DMS153 (cell line): ENCODE results near the gene HNRNPC.
"Not testable (repeated sequence)": the region's sequence is repeated elsewhere in the genome, so short reads cannot be mapped to it uniquely, and the experiment has no call there.

Source experiments
- DNase-seq: peaks from one replicate; lab custom pipeline; 2025; lab: John Stamatoyannopoulos, UW

The HNRNPC gene

GRCh38 chr14:21268617-21269251, 508 bp downstream of the HNRNPC start:
- no peak for DNase-seq

GRCh38 chr14:21267886-21268616, 1.2 kb downstream of the HNRNPC start:
- no peak for DNase-seq

- no peak for DNase-seq
These were observed 1.8 kb downstream of the HNRNPC start for GRCh38 chr14:21267431-21267845.

- no peak for DNase-seq
These were observed 5.0 kb downstream of the HNRNPC start for GRCh38 chr14:21264025-21264801.

- DNase-seq, result no peak
These were observed 5.8 kb downstream of the HNRNPC start for GRCh38 chr14:21263284-21264024.

GRCh38 chr14:21262410-21262809, 6.8 kb downstream of the HNRNPC start:
- DNase-seq, result no peak

GRCh38 chr14:21261824-21262223, 7.4 kb downstream of the HNRNPC start:
- no peak for DNase-seq

- DNase-seq, result no peak
These were observed 10.1 kb downstream of the HNRNPC start for GRCh38 chr14:21258889-21259787.

- DNase-seq, result no peak
These were observed 11.0 kb downstream of the HNRNPC start for GRCh38 chr14:21258005-21258888.

GRCh38 chr14:21257394-21257909, 11.8 kb downstream of the HNRNPC start:
- no peak for DNase-seq

- DNase-seq, result no peak
These were observed 12.5 kb downstream of the HNRNPC start for GRCh38 chr14:21256539-21257393.

- not testable (repeated sequence) for DNase-seq
These were observed 13.2 kb downstream of the HNRNPC start for GRCh38 chr14:21256102-21256447.

- DNase-seq, result no peak
These were observed 13.7 kb downstream of the HNRNPC start for GRCh38 chr14:21255385-21256101.

GRCh38 chr14:21252149-21252548, 17.1 kb downstream of the HNRNPC start:
- DNase-seq, result no peak

GRCh38 chr14:21251215-21251614, 18.0 kb downstream of the HNRNPC start:
- DNase-seq, result no peak

GRCh38 chr14:21248739-21249411, 20.4 kb downstream of the HNRNPC start:
- no peak for DNase-seq

- DNase-seq, result no peak
These were observed 20.9 kb downstream of the HNRNPC start for GRCh38 chr14:21248338-21248737.

GRCh38 chr14:21245813-21246212, 23.4 kb downstream of the HNRNPC start:
- no peak for DNase-seq
